T-helper 2 cell (primary cell): Measurements from ENCODE around the gene CATSPER3.
"Not testable (repeated sequence)": the region's sequence is repeated elsewhere in the genome, so short reads cannot be mapped to it uniquely, and the experiment has no call there.

Experiments
- DNase-seq, 5 experiments: peaks; one replicate each; pipeline versions ENCODE4 v3.0.0 to v3.0.0-alpha.2; 2012 to 2022

The CATSPER3 gene

DNA sequence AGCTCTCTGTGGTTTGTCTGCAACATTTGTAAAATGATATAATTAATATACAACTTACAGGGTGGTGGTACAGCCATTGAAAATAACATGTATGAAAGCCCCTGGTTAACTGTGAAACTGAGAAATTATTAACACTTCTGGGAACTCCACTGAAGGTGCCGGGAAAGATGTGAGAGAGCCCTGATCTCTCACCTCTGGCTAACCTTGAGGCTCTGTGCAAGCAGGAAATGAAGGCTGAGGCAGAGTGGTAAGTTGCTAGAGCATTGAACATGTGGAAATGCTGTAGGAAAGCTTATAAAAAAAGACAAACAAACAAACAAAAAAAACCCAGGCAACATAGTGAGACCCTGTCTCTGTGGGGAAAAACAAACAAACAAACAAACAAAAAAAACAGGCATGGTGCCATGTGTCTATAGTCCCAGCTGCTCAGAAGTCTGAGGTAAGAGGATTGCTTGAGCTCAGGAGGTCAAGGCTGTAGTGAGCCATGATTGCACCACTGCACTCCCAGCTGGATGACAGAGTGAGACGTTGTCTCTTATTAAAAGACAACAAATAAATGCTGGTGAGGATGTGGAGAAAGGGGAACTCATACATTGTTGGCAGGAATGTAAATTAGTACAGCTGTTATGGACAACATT, 7.5 kb downstream of the CATSPER3 start:
- no peak for DNase-seq

DNA sequence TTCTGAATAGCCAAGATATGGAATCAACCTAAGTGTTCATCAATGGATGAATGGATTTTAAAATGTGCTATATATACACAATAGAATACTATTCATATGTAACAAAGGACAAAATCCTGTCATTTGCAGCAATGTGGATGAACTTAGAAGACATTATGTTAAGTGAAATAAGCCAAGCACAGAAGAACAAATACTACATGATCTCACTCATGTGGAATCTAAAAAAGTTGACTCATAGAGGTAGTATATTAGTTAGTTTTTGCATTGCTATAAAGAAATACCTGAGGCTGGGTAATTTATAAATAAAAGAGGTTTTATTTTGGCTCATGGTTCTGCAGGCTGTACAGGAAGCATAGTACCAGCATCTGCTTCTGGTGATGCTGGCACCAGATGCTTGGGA, 8.1 kb downstream of the CATSPER3 start:
- no peak for DNase-seq

DNA sequence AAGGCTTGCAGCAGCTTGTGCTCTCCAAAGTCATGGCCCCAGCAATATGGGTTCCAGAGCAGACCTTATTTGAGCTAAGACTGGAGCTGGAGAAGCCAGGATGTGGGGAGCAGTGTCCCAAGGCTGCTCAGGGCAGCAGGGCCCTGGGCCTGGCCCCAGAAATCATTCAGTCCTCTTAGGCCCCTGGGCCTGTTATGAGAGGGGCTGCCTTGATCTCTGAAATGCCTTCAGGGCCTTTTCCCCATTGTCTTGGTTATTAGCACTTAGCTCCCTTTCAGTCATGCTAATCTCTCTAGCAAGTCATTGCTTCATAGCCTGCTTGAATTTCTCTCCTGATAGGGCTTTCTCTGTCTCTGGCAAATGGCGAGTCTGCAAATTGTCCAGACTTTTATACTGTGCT, 9.1 kb downstream of the CATSPER3 start:
- DNase-seq, result no peak

DNA sequence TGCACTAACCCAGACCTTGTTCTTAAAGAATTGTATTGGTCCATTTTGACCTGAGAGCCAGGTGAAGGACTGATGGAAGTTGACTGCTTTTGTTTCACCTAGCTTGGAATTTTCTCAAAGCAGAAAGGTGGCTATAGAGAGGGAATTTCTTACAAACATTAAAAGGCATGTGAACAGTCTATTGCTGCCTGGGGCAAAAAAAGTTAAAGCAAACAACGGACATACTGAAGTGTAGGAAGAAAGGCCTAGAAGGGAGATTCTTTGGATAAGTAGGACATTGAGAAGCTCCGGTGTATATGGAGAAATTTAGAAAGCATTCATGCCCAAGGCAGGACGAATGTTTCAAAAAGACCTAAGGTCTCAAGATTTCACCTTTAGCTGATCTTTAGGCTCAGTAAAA, 11.7 kb downstream of the CATSPER3 start:
- DNase-seq, result no peak

DNA sequence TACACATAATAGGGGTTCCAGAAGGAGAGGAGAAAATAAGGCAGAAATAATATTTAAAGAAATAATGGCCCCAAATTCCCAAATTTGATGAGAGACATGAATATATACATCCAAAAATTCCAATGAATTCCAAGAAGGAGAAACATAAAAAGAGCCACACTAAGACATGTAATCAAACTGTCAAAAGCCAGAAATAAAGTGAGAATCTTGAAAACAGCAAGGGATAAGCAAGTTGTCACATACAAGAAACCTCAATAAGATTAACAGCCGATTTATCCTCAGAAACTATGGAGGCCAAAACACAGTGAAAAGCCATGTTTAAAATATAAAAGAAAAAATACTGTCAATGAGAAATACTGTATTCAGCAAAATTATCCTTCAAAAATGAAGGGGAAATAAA, 14.5 kb downstream of the CATSPER3 start:
- DNase-seq, result no peak

DNA sequence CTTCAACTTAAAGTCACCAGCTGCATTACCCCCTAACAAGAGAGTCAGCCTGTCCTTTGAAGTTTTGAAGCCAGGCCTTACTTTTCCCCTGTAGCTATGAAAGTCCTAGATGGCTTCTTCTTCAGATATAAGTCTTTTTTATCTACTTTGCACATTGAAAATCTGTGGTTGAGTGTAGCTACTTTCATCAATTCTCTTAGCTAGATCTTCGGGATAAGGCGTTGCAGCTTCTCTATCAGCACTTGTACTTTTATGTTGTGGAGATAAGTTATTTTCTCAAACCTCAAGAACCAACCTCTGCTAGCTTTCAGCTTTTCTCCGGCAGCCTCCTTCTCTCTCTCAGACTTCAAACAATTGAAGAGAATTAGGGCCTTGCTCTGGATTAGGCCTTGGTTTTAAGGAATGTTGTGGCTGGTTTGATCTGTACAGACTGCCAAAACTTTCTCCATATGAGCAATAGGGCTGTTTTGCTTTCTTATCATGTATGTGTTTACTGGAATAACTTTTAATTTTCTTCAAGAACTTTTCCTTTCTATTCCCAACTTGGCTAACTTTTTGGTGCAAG, 21.6 kb downstream of the CATSPER3 start:
- peak in 1 of 5 experiments; percentile 74 for DNase-seq

DNA sequence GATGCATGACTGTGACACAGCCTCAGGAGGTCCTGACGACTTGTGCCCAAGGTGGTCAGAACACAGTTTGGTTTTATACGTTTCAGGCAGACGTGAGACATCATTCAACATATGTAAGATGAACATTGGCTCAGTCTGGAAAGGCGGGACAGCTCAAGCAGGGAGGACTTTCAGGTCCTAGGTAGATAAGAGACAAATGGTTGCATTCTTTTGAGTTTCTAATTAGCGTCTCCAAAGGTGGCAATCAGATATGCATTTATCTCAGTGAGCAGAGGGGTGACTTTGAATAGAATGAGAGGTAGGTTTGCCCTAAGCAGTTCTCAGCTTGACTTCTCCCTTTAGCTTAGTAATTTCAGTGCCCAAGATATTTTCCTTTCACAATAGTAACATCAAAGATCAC, 22.5 kb downstream of the CATSPER3 start:
- not testable (repeated sequence) for DNase-seq

DNA sequence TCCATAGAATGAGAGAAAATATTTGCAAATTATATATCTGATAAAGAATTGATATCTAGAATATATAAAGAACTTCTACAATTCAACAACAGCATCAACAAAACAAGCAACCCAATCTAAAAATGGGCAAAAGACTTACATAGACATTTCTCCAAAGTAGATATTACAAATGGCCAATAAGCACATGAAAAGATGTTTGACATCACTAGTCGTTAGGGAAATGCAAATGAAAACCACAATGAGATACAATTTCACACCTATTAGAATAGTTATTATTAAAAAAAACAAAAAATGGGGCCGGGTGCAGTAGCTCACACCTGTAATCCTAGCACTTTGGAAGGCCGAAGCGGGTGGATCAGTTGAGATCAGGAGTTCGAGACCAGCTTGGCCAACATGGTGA, 24.4 kb downstream of the CATSPER3 start:
- DNase-seq, result no peak

DNA sequence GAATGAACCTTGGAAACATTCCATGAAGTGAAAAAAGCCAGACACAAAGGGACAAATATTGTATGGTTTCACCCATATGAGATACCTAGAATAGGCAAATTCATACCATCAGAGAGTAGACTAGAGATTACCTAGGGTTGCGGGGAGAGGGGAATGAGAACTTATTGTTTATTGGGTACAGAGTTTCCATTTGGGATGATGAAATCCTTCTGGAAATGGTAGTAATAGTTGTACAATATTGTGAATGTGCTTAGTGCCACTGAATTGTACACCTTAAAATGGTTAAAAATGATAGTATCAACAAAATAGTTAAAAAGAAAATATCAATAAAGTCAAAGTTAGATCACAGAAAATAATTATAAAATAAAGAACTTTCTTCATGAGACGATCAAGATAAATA, 25.5 kb downstream of the CATSPER3 start:
- no peak for DNase-seq

DNA sequence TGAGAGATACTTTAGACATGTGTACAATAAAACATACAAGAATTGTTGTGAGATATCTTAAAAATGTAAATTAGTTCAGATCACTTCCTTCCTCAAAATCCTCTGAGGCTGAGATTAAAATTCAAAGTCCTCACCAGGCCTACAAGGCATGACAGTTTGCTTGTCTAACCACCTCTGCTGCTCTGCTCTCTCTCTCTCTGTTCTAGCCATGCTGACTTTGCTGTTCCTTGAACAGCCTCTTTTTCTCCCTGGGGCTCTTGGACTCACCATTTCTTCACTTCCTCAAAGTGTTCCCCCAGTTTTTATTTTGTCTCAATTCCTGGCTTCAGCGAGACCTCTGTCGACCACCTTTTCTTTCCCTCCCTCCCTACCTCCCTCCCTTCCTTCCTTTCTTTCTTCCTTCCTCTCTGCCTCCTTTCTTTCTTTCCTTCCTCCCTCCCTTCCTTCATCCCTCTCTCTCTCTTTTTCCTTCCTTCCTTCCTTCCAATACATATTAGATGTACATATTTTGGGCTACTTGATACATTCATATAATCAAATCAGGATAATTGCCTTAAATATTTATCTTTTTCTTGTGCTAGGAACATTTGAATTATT, 27.0 kb downstream of the CATSPER3 start:
- no peak for DNase-seq

DNA sequence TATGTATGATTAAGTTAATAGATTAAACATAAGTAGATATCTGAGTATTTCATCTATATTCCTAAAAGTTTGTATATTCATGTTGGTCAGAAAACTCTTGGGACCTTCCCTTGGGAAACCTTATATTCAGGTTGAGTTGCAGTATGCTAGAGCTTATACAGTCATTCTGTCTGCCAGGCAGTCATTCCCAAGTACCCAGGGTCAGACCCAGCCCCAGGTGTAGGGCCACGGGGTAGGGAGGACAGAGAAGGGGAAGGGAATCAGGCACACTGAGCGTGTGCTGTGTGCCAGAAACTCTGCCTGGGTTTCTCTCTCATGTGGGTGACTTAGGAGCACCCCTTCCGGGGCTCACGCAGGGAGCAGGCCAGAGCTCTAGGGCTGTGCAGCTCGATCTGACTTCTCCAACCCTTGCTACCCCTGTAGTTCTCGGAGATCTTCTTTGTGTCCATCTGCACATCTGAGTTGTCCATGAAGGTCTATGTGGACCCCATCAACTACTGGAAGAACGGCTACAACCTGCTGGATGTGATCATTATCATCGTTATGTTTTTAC, 28.2 kb downstream of the CATSPER3 start:
- DNase-seq, result no peak

DNA sequence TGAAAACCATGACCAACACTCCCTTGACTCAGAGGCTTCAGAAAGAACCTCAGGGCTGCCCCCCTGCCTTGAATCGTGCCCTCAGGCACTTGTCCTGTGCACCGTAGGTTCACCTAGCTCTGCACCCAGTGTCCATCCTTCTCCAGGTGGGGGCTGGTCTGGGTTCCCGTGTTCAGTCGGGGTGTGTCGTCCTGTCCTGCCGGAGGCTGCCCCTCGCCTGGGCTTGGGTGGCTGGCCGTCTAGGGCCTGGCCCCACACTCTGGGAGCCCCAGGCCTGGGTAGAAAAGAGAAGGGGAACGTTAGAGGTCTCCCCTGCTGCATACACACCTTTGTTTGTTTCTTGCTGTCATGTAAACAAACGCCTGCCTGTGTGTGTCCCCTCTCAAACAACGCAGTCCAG, 29.3 kb downstream of the CATSPER3 start:
- no peak for DNase-seq

DNA sequence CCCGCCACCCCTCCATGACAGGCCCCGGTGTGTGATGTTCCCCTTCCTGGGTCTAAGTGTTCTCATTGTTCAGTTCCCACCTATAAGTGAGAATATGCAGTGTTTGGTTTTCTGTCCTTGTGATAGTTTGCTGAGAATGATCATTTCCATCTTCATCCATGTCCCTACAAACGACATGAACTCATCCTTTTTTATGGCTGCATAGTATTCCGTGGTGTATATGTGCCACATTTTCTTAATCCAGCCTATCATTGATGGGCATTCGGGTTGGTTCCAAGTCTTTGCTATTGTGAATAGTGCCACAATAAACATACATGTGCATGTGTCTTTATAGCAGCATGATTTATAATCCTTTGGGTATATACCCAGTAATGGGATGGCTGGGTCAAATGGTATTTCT, 30.4 kb downstream of the CATSPER3 start:
- not testable (repeated sequence) for DNase-seq

DNA sequence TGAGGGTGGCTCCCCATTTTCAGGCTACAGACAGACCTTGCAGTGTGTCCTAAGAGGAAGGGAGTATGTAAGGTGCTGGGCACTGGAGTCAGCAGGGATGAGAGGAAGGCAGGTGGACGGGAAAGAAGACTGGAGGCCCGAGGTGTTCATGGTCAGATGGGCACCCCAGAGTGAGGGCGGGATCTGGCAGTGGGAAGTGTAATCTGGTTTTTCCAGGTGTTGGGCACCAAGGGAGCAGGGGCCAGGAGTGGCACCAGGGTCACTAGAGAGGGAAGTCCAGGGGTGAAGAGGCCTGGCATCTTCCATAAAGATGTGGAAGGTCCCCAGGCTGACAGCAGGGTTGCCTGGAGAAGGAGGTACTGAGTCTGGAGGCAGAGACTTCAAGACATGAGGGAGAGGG, 36.7 kb downstream of the CATSPER3 start:
- DNase-seq, result no peak

DNA sequence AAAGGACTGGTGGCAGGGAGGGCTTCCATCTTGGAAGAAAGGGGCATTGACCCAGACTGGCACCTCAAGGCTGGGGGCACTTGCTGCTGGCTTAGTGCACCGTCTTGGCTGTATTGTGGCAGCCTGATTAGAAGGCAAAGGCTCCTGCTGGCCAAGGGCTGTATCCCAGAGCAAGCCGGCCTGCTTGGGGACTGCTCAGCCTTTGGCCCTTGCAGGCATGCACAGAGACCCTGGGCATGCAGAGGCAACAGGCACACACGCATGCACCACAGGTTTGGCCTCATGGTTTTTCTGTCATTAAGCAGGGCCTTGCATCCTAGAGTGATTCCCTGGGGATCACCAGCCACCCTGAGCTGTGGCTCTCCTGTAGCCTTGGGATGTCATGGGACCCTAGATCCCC, 37.4 kb downstream of the CATSPER3 start:
- no peak for DNase-seq

DNA sequence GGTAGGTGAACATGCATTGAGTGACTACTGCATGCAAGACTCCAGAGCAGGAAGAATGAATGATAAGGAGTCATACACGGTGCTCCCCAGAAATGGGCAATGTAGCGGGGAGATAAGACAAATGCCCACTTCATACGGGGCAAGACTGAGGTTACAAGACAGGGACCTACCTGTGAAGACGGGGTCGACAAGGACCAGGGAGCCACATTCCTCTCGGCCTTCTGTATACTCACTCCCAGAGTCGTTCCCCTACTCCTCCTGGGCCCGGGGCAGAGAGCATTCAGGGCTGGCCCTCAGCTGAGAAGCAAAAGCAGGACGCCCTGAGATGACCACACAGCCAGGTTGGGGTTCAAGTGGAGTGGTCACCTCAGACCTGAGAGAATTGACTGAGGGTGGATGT, 39.6 kb downstream of the CATSPER3 start:
- no peak for DNase-seq

DNA sequence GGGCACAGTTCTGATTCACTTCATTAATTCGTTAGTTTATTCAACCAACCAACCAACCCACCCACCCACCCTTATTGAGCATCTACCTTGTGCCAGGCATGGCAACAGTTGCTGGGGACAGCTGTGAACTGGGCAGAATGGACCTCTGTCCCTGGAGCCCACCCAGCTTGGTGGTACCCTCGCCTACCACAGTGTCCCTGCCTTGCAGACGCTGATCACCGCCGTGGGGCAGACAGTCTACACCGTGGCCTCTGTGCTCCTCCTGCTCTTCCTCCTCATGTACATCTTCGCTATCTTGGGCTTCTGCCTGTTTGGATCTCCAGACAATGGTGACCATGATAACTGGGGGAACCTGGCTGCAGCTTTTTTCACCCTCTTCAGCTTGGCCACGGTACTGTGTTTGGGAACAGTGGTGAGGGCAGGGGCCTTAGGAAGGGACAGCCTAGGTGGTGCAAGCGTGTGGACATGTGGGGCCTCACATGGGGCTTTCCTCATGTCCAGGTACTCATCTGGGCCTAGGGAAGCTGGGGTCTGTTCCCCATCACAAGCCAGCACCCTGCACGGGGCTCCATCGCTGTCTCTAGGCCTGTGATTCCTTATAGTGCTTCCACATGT, 40.1 kb downstream of the CATSPER3 start:
- DNase-seq, result no peak

DNA sequence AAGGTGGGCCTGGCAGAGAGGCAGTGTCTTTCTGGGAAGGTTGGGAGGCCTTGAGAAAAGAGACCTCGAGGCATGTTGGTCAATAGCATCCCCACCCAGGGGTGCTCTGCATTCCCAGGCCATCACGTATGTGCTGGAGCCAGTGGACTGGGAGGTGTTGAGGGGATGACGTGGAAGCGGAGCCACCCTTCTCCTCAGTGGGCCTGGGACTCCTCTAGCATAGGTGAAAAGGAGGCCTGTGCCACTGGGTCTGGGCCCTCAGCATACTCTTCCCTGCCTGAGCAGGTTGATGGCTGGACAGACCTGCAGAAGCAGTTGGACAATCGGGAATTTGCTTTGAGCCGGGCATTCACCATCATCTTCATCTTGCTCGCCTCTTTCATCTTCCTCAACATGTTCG, 40.8 kb downstream of the CATSPER3 start:
- DNase-seq, result no peak

DNA sequence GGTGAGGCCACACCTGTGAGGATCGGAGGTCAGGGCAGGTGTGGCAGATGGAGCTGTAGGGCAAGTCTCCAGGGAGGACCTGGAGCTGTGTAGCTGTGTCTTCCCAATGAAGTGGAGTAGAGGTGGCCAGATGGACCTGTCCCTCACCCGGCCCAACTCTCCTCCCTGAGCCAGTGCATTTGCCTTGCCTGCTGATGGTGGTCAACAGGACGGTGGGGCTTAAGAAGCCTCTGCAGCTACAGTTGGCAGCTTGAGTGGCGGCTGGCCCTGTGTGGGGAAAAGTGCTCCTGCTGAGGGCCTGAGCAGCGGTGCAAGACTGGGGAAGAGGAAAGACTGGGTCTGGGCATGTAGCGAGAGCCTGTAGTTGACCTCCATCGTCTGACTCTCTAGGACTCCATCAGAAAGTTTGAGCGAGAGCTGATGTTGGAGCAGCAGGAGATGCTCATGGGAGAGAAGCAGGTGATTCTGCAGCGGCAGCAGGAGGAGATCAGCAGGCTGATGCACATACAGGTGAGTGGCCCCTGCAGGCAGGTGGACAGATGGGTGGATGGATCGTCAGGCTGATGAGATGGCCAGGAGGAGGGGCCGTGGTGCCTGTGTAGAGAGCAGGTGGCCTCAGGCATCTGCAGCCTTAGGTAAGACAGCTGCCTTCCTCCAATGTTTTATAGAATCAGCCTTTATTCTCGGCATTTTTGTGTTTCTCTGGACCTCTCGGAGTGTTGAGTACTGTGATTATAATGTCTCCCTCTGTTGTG, 41.5 kb downstream of the CATSPER3 start:
- DNase-seq, result no peak

DNA sequence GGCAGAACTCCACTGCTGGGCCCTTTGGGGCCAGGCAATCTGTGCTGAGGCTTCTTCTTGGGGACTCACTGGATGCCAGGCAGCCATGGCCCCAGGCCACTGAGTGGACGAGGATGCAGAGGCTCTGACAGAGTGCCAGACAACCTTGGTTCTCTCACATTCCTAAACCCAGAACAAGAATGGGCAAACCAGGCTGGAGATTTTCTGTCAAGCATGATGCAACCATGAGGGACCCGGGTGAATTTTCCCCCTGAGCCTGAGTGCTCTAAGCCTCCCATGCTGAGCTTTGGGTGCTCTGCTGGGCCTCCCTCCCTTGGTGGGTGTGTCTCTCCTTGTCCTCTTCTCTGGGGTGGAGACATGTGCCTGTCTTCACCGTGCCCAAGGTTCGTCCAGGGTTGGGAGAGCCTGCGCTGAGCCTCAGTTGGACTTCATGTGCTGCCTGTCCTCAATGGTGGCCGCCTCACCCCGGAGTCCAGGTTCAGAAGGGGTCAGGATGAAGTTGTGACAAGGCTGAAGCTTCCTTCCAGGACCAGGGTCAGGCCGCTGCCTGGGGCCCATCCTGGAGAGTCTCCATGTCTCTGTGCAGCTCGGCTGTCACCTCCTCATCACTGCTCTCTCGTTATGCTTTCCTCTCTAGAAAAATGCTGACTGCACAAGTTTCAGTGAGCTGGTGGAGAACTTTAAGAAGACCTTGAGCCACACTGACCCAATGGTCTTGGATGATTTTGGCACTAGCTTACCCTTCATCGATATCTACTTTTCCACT, 42.2 kb downstream of the CATSPER3 start:
- DNase-seq, result no peak

DNA sequence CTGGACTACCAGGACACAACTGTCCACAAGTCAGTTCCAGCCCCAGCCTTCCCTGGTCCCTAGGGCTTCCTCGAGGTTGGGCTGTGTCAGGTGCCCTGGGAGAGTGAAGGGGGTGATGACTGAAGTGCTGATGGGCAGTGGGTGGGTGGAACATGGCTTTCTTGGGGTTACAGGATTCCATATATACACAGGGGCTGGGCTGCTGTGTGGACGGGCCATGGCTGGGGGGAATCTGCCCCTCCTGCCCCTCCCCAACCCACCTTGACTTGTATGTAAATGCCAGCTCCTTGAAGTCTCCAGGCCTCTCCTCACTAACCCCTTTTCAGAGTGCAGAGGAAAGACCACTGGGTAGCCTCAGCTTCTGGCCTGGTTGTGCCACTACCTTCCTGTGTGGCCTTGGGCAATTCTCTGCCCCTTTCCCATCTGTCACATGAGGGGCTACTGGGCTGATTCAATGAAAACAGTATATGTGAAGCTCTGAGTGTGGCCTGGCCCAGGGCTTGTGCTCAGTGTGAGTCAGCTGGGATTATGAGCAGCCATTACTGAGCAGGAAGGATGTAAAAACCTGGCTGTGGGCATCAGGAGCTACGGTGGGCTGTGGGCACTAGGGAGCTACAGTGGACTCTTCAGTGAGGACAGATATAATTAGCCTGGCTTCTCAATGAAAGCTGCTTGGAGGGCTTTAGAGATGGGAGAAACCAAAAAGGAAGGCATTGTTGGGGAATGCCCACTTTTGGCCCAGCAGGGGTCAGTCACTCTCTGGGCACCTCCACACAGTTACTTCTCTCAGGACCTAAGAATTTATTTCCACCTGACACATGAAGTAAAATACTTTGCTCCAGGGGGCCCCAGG, 43.0 kb downstream of the CATSPER3 start:
- DNase-seq, result no peak
